Measurements from ENCODE around the gene ISG20L2. TPM values are rescaled to one million over a fixed set of nuclear protein-coding genes. Genes with fewer than 3 reads are reported as not detected.
"Not testable (repeated sequence)": the region's sequence is repeated elsewhere in the genome, so short reads cannot be mapped to it uniquely, and the experiment has no call there.

ISG20L2 gene
- total RNA-seq, 1 donor from 2014 or later, result 23.7 TPM

DNA sequence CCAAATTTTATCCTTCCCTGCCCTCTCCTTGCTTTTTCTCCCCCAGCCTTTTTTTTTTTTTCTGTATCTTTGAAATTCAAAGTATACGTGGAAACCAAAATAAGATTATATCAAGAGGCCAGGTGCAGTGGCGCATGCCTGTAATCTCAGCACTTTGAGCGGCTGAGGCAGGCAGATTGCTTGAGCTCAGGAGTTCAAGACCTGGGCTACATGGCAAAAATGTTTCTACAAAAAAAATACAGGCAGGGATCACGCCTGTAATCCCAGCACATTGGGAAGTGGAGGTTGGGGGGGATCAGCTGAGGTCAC is 32.2 kb upstream of the ISG20L2 start:
- Histone ChIP-seq H3K36me3 (no peaks in the 10 kb centered on the region), H3K9me3 (ENCODE audit: low read depth) (no peaks in the 10 kb centered on the region), H3K79me2 (ENCODE audit: low read depth) (peaks cover 13% of the 10 kb centered on the region), H3K4me3 (no peak overlapping the region), H3K27me3 (no peaks in the 10 kb centered on the region), H4K20me1 (ENCODE audit: low read depth) (no peaks in the 10 kb centered on the region), H3F3A (ENCODE audit: low read depth) (peaks cover 14% of the 10 kb centered on the region), H3K9ac (no peak overlapping the region), H2AFZ (replicated peaks) (no peak overlapping the region), H3K4me2 (peak overlapping the region; percentile 45), H3K4me1 (peaks cover 10% of the 10 kb centered on the region), H3K27ac (no peak overlapping the region)
- Mint-ChIP-seq H3K27me3 (ENCODE audit: insufficient read depth, low read depth) (peaks cover 2% of the 10 kb centered on the region), H3K27ac (no peak overlapping the region), H3K4me3 (no peak overlapping the region), H3K9me3 (no peaks in the 10 kb centered on the region), H3K36me3 (no peaks in the 10 kb centered on the region), H3K4me1 (peaks cover 20% of the 10 kb centered on the region)
- TF ChIP-seq EZH2phosphoT487 (IDR thresholded peaks at IDR 0.05), result no peak
- no peak for TF ChIP-seq EZH2 (IDR thresholded peaks at IDR 0.05)
- TF ChIP-seq, protein P1, sequence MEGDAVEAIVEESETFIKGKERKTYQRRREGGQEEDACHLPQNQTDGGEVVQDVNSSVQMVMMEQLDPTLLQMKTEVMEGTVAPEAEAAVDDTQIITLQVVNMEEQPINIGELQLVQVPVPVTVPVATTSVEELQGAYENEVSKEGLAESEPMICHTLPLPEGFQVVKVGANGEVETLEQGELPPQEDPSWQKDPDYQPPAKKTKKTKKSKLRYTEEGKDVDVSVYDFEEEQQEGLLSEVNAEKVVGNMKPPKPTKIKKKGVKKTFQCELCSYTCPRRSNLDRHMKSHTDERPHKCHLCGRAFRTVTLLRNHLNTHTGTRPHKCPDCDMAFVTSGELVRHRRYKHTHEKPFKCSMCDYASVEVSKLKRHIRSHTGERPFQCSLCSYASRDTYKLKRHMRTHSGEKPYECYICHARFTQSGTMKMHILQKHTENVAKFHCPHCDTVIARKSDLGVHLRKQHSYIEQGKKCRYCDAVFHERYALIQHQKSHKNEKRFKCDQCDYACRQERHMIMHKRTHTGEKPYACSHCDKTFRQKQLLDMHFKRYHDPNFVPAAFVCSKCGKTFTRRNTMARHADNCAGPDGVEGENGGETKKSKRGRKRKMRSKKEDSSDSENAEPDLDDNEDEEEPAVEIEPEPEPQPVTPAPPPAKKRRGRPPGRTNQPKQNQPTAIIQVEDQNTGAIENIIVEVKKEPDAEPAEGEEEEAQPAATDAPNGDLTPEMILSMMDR (IDR thresholded peaks at IDR 0.05), result no peak
- no peak for DNase-seq (ENCODE audit: low spot score)

DNA sequence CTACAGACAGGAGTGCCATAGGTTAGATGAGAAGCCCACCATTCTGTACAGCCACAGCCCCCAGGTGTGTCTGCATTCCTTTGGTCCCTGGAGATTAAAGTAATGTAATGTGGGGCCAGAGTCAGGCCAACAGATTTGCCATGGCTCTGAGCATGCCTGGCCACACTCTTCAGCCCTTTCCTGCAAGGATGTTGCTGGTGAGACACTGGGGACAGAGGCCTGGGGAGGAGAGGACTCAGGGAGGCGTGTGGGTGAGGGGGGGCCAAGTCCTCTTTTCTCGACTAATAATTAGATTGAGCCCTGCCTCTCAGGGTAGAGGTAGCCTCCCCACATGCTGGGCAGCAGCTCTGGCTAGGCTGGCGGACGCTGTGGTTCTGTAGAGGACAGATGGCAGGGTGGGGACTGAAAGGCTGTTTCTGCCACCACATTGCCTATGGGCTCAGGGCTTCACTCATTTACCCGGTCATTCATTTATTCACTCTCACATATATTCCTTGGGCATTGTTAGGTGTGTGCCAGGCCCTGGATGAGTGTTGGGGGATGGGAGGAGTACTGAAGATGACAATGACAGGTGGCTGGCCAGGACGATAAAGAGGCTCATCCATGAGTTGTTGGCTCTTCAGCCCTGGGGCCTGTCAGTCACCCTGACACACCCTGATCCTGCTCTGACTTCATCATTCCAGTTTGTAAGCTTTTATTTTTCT is 31.7 kb upstream of the ISG20L2 start:
- Mint-ChIP-seq H3K4me3 (peak overlapping the region; percentile 3), H3K36me3 (no peaks in the 10 kb centered on the region)
- H3K27ac ChIP-seq, result no peak overlapping the region

DNA sequence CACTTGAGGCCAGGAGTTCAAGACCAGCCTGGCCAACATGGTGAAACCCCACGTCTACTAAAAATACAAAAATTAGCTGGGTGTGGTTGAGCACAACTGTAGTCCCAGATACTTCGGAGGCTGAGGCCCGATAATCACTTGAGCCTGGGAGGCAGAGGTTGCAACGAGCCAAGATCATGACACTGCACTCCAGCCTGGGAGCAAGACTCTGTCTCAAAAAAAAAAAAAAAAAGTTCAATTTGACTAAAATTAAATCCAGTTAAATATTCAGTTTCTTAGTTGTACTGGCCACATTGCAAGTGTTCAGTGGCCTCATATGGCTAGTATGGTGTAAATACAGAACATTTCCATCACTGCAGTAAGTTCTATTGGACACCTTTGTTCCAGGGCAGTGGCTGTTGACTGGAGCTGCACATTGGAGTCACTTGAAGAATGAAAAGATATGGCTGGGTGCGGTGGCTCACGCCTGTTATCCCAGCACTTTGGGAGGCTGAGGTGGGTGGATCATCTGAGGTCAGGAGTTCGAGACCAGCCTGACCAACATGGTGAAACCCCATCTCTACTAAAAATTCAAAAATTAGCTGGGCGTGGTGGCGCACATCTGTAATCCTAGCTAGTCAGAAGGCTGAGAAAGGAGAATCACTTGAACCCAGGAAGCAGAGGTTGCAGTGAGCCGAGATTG is 29.1 kb upstream of the ISG20L2 start:
- H3K9me3 Mint-ChIP-seq; H3K4me3 ChIP-seq; H3K36me3 ChIP-seq; H3K9me3 ChIP-seq (ENCODE audit: low read depth); H3K9ac ChIP-seq; H3K27ac ChIP-seq; H2AFZ ChIP-seq (replicated peaks); H3K4me2 ChIP-seq; H3K36me3 Mint-ChIP-seq; H3K27me3 ChIP-seq; H4K20me1 ChIP-seq (ENCODE audit: low read depth); H3K27me3 Mint-ChIP-seq (ENCODE audit: insufficient read depth, low read depth); DNase-seq (ENCODE audit: low spot score); H3K27ac Mint-ChIP-seq: not testable (repeated sequence)
- Mint-ChIP-seq H3K4me3 (peak overlapping the region; percentile 10), H3K4me1 (peaks cover 30% of the 10 kb centered on the region)
- Histone ChIP-seq H3K79me2 (ENCODE audit: low read depth) (peaks cover 33% of the 10 kb centered on the region), H3K4me1 (peaks cover 10% of the 10 kb centered on the region), H3F3A (ENCODE audit: low read depth) (peaks cover 20% of the 10 kb centered on the region)

More for the DNA sequence above, 31.7 kb upstream of the ISG20L2 start:
- no peak overlapping the region for H2AFZ ChIP-seq (replicated peaks)
- no peaks in the 10 kb centered on the region for H3K27me3 ChIP-seq
- H3K27me3 Mint-ChIP-seq (ENCODE audit: insufficient read depth, low read depth), result peaks cover 2% of the 10 kb centered on the region
- no peaks in the 10 kb centered on the region for H3K9me3 ChIP-seq (ENCODE audit: low read depth)
- peaks cover 10% of the 10 kb centered on the region for H3K4me1 ChIP-seq
- H4K20me1 ChIP-seq (ENCODE audit: low read depth), result no peaks in the 10 kb centered on the region
- H3K4me2 ChIP-seq, result peak overlapping the region; percentile 45
- TF ChIP-seq EZH2 (IDR thresholded peaks at IDR 0.05), result no peak
- no peak overlapping the region for H3K27ac Mint-ChIP-seq
- peak; percentile 19 for DNase-seq (ENCODE audit: low spot score)
- no peak overlapping the region for H3K4me3 ChIP-seq
- peaks cover 17% of the 10 kb centered on the region for H3K79me2 ChIP-seq (ENCODE audit: low read depth)
- H3F3A ChIP-seq (ENCODE audit: low read depth), result peaks cover 14% of the 10 kb centered on the region
- no peaks in the 10 kb centered on the region for H3K9me3 Mint-ChIP-seq
- H3K4me1 Mint-ChIP-seq, result peaks cover 20% of the 10 kb centered on the region
- no peak overlapping the region for H3K9ac ChIP-seq
- no peaks in the 10 kb centered on the region for H3K36me3 ChIP-seq

DNA sequence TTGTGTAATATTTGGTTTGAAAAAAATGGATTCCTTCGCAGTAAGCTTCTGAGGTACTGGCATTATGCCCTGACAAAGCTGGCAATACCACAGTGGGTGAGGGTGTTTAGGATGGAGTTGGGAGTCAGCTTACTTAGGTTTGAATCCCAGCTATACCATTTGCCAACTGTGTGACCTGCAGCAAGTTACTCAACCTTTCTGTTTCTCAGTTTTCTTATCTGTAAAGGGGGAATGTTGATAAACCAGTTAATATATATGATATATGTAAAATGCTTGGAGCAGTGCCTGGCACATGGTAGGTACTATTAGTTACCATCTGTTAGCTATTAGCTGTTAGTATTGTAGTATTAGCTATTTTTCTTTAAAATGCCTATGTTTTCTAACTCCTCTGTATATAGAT is 27.8 kb upstream of the ISG20L2 start:
- Histone ChIP-seq H3K4me2 (no peak overlapping the region), H3K36me3 (no peaks in the 10 kb centered on the region), H3K79me2 (ENCODE audit: low read depth) (peaks cover 43% of the 10 kb centered on the region), H3K9me3 (ENCODE audit: low read depth) (no peaks in the 10 kb centered on the region), H3K27me3 (no peaks in the 10 kb centered on the region), H2AFZ (replicated peaks) (no peak overlapping the region), H4K20me1 (ENCODE audit: low read depth) (peaks cover 5% of the 10 kb centered on the region), H3K4me1 (peaks cover 10% of the 10 kb centered on the region), H3F3A (ENCODE audit: low read depth) (peaks cover 29% of the 10 kb centered on the region), H3K4me3 (no peak overlapping the region), H3K9ac (no peak overlapping the region), H3K27ac (no peak overlapping the region)
- no peak for TF ChIP-seq EZH2phosphoT487 (IDR thresholded peaks at IDR 0.05)
- TF ChIP-seq, protein P1 (IDR thresholded peaks at IDR 0.05), result no peak
- no peak for TF ChIP-seq EZH2 (IDR thresholded peaks at IDR 0.05)
- no peaks in the 10 kb centered on the region for H3K36me3 Mint-ChIP-seq
- no peak overlapping the region for H3K4me3 Mint-ChIP-seq
- DNase-seq (ENCODE audit: low spot score), result no peak
- H3K4me1 Mint-ChIP-seq, result peaks cover 34% of the 10 kb centered on the region
- peaks cover 2% of the 10 kb centered on the region for H3K27me3 Mint-ChIP-seq (ENCODE audit: insufficient read depth, low read depth)
- H3K9me3 Mint-ChIP-seq, result no peaks in the 10 kb centered on the region
- H3K27ac Mint-ChIP-seq, result no peak overlapping the region
